ENCODE data around the gene IL21R. TPM values are rescaled to one million over a fixed set of nuclear protein-coding genes. Genes with fewer than 3 reads are reported as not detected.

Gene IL21R
- total RNA-seq: 10 to 100 TPM; 29.2 to 29.5 TPM

DNA sequence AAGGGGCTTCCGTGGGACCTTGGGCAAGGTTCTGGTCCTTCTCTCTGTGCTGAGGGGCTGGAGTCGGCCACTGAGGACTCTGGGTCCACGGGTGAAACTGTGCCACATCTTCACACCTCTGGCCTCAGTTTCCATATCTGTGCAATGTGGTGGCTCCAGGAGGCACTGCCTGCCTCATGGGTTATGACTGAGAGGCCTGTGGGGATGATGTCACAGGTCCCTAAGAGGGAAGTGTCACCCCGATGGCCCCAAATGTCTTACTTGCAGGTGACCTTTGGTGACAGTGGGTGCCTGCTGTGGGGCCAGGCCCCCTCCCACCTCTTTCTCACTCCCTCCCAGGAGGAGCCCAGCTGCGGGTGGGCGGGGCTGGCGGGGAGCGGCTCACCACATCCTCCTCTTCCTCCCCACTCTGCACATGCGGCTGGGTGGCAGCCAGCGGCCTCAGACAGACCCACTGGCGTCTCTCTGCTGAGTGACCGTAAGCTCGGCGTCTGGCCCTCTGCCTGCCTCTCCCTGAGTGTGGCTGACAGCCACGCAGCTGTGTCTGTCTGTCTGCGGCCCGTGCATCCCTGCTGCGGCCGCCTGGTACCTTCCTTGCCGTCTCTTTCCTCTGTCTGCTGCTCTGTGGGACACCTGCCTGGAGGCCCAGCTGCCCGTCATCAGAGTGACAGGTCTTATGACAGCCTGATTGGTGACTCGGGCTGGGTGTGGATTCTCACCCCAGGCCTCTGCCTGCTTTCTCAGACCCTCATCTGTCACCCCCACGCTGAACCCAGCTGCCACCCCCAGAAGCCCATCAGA is at the start of gene IL21R:
Gene IL21R (plus strand): TSS at position 407 of the 801 bp plus-strand sequence. CDS start 27,898 bp downstream, outside the sequence.
- Mint-ChIP-seq H3K36me3 (ENCODE audit: low read depth) (peaks cover 17% of the 10 kb centered on the region), H3K27me3 (peaks cover 6% of the 10 kb centered on the region), H3K9me3 (no peaks in the 10 kb centered on the region), H3K4me3 (peak within 1 kb of the TSS; percentile 92), H3K27ac (peak within 1 kb of the TSS; percentile 96), H3K4me1 (peaks cover 70% of the 10 kb centered on the region)
- ChIA-PET CTCF (interaction anchor here (0.9 to 3.5 kb wide), 8 partner anchors 8 to 223 kb away, joined by 3 to 22 read pairs (median 4); no protein-coding TSS in a partner anchor), POLR2A (interaction anchor here (0.7 to 9.3 kb wide), 19 partner anchors 11 to 228 kb away, joined by 3 to 80 read pairs (median 5); partner anchors contain the start of genes GTF3C1, KATNIP and KDM8)
- DNase-seq: peak; percentile 88

DNA sequence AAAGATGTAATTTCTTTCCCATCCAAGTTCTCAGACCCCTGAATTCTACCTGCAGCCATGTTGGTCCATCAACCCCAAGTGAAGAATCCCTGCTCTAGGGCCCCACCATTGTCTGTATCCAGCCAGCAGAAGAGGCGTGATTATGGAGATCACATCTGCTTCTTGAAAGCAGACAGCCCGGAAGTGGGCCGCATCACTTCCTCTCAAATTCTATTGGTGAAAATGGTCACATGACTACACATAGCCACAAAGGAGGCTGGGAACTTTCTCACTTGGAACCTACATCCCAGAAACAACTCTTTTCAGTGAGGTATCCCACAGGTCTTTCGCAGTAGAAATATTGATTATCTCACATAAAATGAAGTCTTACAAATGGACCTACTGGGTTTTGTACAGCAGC is 48.1 kb upstream of the IL21R start:
- no peaks in the 10 kb centered on the region for H3K27me3 Mint-ChIP-seq
- POLR2A ChIA-PET: interaction anchor here (4.1 kb wide), 1 partner anchor 13 kb away, joined by 24 read pairs; no protein-coding TSS in a partner anchor

DNA sequence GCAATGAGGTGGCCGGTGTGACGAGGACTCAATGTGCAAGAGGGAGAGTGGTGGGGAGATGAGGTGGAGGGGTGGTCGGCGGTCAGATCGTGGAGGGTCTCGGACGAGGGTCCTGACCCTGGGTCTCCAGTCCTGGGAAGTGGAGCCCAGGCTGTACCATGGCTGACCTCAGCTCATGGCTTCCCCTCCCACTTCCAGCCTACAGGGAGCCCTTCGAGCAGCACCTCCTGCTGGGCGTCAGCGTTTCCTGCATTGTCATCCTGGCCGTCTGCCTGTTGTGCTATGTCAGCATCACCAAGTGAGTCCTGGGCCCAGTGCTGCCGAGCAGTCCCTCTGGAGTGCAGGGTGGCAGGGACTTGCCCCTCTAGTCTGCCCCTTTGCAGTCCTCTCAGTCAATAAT is 46.4 kb upstream of the IL21R start:
- CTCF ChIA-PET: interaction anchor here (1.0 to 3.4 kb wide), 5 partner anchors 11 to 177 kb away, joined by 3 to 22 read pairs (median 12); no protein-coding TSS in a partner anchor
- Mint-ChIP-seq H3K4me1 (peaks cover 13% of the 10 kb centered on the region), H3K36me3 (ENCODE audit: low read depth) (peaks cover 93% of the 10 kb centered on the region), H3K27ac (no peak overlapping the region), H3K4me3 (no peak overlapping the region), H3K27me3 (no peaks in the 10 kb centered on the region), H3K9me3 (no peaks in the 10 kb centered on the region)
- peak; percentile 49 for DNase-seq
- POLR2A ChIA-PET: interaction anchor here (0.7 to 4.1 kb wide), 6 partner anchors 11 to 176 kb away, joined by 3 to 24 read pairs (median 4); no protein-coding TSS in a partner anchor

More for the DNA sequence above, 48.1 kb upstream of the IL21R start:
- no peak for DNase-seq
- peak overlapping the region; percentile 19 for H3K27ac Mint-ChIP-seq
- CTCF ChIA-PET: interaction anchor here (1.1 to 3.4 kb wide), 3 partner anchors 36 to 175 kb away, joined by 3 to 22 read pairs (median 4); no protein-coding TSS in a partner anchor
- no peaks in the 10 kb centered on the region for H3K9me3 Mint-ChIP-seq
- peaks cover 19% of the 10 kb centered on the region for H3K4me1 Mint-ChIP-seq
- peaks cover 93% of the 10 kb centered on the region for H3K36me3 Mint-ChIP-seq (ENCODE audit: low read depth)
- no peak overlapping the region for H3K4me3 Mint-ChIP-seq

DNA sequence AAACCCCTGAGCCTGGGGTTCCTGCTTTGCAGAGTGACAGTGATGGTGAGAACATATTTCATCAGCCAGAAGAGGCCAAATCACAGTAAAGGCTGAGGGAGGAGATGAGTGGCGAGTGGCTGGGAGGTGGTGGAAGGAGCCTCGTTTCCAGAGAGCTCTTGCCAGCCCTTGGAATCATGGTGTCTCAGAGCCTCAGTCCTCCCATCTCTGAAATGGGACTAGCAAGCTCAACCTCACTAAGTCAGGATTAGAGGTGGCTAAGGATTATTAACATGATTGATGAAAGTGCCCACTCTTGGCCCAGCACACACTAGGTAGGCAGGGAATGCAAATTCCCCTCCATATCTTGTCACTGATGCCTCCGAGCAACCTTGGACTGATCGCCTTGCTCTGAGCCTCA is 45.2 kb upstream of the IL21R start:
- H3K36me3 Mint-ChIP-seq (ENCODE audit: low read depth): peaks cover 93% of the 10 kb centered on the region
- no peaks in the 10 kb centered on the region for H3K9me3 Mint-ChIP-seq
- no peak overlapping the region for H3K27ac Mint-ChIP-seq
- POLR2A ChIA-PET: interaction anchor here (1.6 to 4.1 kb wide), 2 partner anchors 10 to 153 kb away, joined by 3 to 24 read pairs; no protein-coding TSS in a partner anchor
- DNase-seq: no peak
- no peaks in the 10 kb centered on the region for H3K27me3 Mint-ChIP-seq
- peaks cover 13% of the 10 kb centered on the region for H3K4me1 Mint-ChIP-seq
- CTCF ChIA-PET: interaction anchor here (0.8 to 3.4 kb wide), 3 partner anchors 10 to 122 kb away, joined by 3 to 22 read pairs (median 14); no protein-coding TSS in a partner anchor
- H3K4me3 Mint-ChIP-seq: no peak overlapping the region

DNA sequence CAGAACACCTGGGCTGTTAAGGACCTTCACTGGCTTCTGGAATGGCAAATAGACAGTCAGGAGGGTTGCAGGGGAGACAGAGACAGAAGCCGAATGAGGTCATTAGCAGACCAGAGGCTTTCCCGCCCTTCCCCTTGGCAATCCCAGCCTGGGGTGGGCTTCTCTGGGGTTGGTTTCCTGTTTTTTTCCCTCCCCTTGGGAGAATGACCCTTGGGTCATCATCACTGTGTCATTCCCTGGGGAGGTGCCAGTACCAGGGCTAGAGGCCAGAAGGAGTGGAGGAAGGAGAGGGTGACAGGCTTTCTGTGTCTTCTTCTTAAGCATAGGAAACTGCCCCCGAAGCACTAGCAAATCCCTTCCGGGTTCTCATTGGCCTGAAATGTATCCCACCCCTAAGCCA is 42.9 kb upstream of the IL21R start:
- no peak overlapping the region for H3K4me3 Mint-ChIP-seq
- peaks cover 99% of the 10 kb centered on the region for H3K36me3 Mint-ChIP-seq (ENCODE audit: low read depth)
- no peak overlapping the region for H3K27ac Mint-ChIP-seq
- CTCF ChIA-PET: no interaction called here
- no peaks in the 10 kb centered on the region for H3K9me3 Mint-ChIP-seq
- POLR2A ChIA-PET: interaction anchor here (1.7 kb wide), 1 partner anchor 11 kb away, joined by 4 read pairs; no protein-coding TSS in a partner anchor
- H3K27me3 Mint-ChIP-seq: no peaks in the 10 kb centered on the region
- no peak for DNase-seq
- H3K4me1 Mint-ChIP-seq: peaks cover 21% of the 10 kb centered on the region

DNA sequence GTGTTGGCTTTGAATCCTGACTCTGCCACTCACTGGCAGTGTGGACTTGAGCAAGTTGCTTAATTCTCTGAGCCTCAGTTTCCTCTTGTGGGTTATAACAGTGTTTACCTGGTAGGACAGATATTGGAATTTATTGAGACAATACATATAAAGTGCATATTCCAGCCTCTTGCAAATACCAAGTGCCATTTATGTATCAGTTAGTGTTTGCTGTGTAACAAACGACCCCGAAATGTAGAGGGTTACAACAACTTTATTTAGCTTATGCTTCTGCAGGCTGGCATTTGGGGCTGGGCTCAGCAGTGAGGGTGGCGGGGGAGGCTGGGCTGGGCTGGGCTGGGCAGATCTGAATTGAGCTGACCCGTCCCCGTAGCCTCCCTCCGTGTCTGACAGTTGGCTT is 42.4 kb upstream of the IL21R start:
- no peak overlapping the region for H3K4me3 Mint-ChIP-seq
- H3K27ac Mint-ChIP-seq: no peak overlapping the region
- peaks cover 99% of the 10 kb centered on the region for H3K36me3 Mint-ChIP-seq (ENCODE audit: low read depth)
- DNase-seq: no peak
- ChIA-PET POLR2A (interaction anchor here (1.7 kb wide), 1 partner anchor 12 kb away, joined by 4 read pairs; no protein-coding TSS in a partner anchor), CTCF (no interaction called here)
- H3K4me1 Mint-ChIP-seq: peaks cover 21% of the 10 kb centered on the region
- no peaks in the 10 kb centered on the region for H3K27me3 Mint-ChIP-seq
- H3K9me3 Mint-ChIP-seq: no peaks in the 10 kb centered on the region

DNA sequence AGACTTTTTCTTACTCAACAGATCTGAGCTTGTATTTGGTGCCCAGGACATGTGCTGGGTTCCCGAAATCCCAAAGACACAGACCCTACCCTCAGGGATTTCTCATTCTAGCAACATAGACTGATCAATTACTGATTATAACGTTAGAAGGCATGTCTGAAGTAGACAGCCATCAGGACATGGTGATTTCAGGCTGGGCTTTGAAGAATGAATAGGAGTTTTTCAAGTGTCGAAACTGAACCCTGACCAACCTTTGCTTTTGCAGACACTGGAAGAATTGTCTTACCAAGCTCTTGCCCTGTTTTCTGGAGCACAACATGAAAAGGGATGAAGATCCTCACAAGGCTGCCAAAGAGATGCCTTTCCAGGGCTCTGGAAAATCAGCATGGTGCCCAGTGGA is 40.0 kb upstream of the IL21R start:
- no peak overlapping the region for H3K4me3 Mint-ChIP-seq
- H3K36me3 Mint-ChIP-seq (ENCODE audit: low read depth): peaks cover 88% of the 10 kb centered on the region
- DNase-seq: no peak
- peak overlapping the region; percentile 26 for H3K27ac Mint-ChIP-seq
- ChIA-PET CTCF (interaction anchor here (0.6 to 1.5 kb wide), 4 partner anchors 13 to 183 kb away, joined by 3 to 6 read pairs (median 4); no protein-coding TSS in a partner anchor), POLR2A (interaction anchor here (0.7 to 1.4 kb wide), 3 partner anchors 43 to 132 kb away, joined by 3 to 4 read pairs (median 3); no protein-coding TSS in a partner anchor)
- H3K27me3 Mint-ChIP-seq: no peaks in the 10 kb centered on the region
- H3K9me3 Mint-ChIP-seq: no peaks in the 10 kb centered on the region
- peaks cover 32% of the 10 kb centered on the region for H3K4me1 Mint-ChIP-seq

DNA sequence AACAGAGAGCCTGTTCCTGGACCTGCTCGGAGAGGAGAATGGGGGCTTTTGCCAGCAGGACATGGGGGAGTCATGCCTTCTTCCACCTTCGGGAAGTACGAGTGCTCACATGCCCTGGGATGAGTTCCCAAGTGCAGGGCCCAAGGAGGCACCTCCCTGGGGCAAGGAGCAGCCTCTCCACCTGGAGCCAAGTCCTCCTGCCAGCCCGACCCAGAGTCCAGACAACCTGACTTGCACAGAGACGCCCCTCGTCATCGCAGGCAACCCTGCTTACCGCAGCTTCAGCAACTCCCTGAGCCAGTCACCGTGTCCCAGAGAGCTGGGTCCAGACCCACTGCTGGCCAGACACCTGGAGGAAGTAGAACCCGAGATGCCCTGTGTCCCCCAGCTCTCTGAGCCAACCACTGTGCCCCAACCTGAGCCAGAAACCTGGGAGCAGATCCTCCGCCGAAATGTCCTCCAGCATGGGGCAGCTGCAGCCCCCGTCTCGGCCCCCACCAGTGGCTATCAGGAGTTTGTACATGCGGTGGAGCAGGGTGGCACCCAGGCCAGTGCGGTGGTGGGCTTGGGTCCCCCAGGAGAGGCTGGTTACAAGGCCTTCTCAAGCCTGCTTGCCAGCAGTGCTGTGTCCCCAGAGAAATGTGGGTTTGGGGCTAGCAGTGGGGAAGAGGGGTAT is 39.3 kb upstream of the IL21R start:
- no peak for DNase-seq
- H3K27me3 Mint-ChIP-seq: no peaks in the 10 kb centered on the region
- H3K27ac Mint-ChIP-seq: peak overlapping the region; percentile 17
- ChIA-PET POLR2A (interaction anchor here (0.7 to 1.4 kb wide), 3 partner anchors 88 to 138 kb away, joined by 3 to 4 read pairs (median 3); no protein-coding TSS in a partner anchor), CTCF (interaction anchor here (1.5 kb wide), 1 partner anchor 183 kb away, joined by 3 read pairs; no protein-coding TSS in a partner anchor)
- H3K4me1 Mint-ChIP-seq: peaks cover 40% of the 10 kb centered on the region
- peaks cover 82% of the 10 kb centered on the region for H3K36me3 Mint-ChIP-seq (ENCODE audit: low read depth)
- no peak overlapping the region for H3K4me3 Mint-ChIP-seq
- H3K9me3 Mint-ChIP-seq: no peaks in the 10 kb centered on the region

DNA sequence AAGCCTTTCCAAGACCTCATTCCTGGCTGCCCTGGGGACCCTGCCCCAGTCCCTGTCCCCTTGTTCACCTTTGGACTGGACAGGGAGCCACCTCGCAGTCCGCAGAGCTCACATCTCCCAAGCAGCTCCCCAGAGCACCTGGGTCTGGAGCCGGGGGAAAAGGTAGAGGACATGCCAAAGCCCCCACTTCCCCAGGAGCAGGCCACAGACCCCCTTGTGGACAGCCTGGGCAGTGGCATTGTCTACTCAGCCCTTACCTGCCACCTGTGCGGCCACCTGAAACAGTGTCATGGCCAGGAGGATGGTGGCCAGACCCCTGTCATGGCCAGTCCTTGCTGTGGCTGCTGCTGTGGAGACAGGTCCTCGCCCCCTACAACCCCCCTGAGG is 38.7 kb upstream of the IL21R start:
- Mint-ChIP-seq H3K27ac (no peak overlapping the region), H3K4me3 (no peak overlapping the region), H3K4me1 (peaks cover 44% of the 10 kb centered on the region), H3K9me3 (no peaks in the 10 kb centered on the region), H3K36me3 (ENCODE audit: low read depth) (peaks cover 76% of the 10 kb centered on the region), H3K27me3 (no peaks in the 10 kb centered on the region)
- no peak for DNase-seq
- ChIA-PET CTCF (interaction anchor here (1.5 kb wide), 1 partner anchor 184 kb away, joined by 3 read pairs; no protein-coding TSS in a partner anchor), POLR2A (interaction anchor here (1.0 to 1.4 kb wide), 2 partner anchors 133 to 138 kb away, joined by 3 to 4 read pairs; no protein-coding TSS in a partner anchor)

DNA sequence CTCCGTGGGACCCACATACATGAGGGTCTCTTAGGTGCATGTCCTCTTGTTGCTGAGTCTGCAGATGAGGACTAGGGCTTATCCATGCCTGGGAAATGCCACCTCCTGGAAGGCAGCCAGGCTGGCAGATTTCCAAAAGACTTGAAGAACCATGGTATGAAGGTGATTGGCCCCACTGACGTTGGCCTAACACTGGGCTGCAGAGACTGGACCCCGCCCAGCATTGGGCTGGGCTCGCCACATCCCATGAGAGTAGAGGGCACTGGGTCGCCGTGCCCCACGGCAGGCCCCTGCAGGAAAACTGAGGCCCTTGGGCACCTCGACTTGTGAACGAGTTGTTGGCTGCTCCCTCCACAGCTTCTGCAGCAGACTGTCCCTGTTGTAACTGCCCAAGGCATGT is 38.2 kb upstream of the IL21R start:
- CTCF ChIA-PET: interaction anchor here (1.5 kb wide), 1 partner anchor 184 kb away, joined by 3 read pairs; no protein-coding TSS in a partner anchor
- no peak for DNase-seq
- Mint-ChIP-seq H3K4me3 (no peak overlapping the region), H3K27ac (no peak overlapping the region), H3K27me3 (no peaks in the 10 kb centered on the region), H3K36me3 (ENCODE audit: low read depth) (peaks cover 71% of the 10 kb centered on the region), H3K9me3 (no peaks in the 10 kb centered on the region), H3K4me1 (peaks cover 48% of the 10 kb centered on the region)
- POLR2A ChIA-PET: interaction anchor here (1.0 to 1.4 kb wide), 2 partner anchors 134 to 139 kb away, joined by 3 to 4 read pairs; no protein-coding TSS in a partner anchor

DNA sequence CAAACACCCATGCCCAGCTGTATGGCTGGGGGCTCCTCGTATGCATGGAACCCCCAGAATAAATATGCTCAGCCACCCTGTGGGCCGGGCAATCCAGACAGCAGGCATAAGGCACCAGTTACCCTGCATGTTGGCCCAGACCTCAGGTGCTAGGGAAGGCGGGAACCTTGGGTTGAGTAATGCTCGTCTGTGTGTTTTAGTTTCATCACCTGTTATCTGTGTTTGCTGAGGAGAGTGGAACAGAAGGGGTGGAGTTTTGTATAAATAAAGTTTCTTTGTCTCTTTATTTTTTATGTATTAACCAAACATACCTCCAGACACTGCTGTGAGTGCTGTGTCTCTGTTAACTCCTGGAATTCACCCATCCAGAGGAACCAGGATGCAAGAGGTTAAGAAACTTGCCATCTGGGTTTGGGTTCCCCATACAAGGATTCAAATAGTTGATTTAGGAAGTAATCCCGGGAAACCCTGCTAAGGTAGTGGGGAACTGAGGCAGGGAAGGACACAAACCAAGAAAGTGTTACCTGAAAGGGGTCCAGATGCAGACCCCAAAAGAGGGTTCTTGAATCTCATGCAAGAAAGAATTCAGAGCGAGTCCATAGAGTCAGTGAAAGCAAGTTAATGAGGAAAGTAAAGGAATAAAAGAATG is 37.4 kb upstream of the IL21R start:
- Mint-ChIP-seq H3K27ac (peak overlapping the region; percentile 60), H3K4me1 (peaks cover 51% of the 10 kb centered on the region), H3K9me3 (no peaks in the 10 kb centered on the region), H3K4me3 (no peak overlapping the region), H3K27me3 (no peaks in the 10 kb centered on the region), H3K36me3 (ENCODE audit: low read depth) (peaks cover 64% of the 10 kb centered on the region)
- no peak for DNase-seq
- ChIA-PET POLR2A (interaction anchor here (1.1 to 5.1 kb wide), 9 partner anchors 9 to 167 kb away, joined by 3 to 82 read pairs (median 7); partner anchors contain the start of genes IL21R and KDM8), CTCF (interaction anchor here (2.2 to 3.0 kb wide), 3 partner anchors 9 to 135 kb away, joined by 6 to 14 read pairs (median 13); no protein-coding TSS in a partner anchor)

All from activated CD4-positive, alpha-beta memory T cell treated with anti-CD3 and anti-CD28 coated beads, Interleukin-2, amount 10 ng/mL, durations not matched to agents 7 days and 5 days (primary cell).